K562 (cell line): ENCODE measurements around the gene BSPRY. TPM values are rescaled to one million over a fixed set of nuclear protein-coding genes. Genes with fewer than 3 reads are reported as not detected.

Experiments used
- ERF ChIP-seq: fragments of 450-650 bp; formaldehyde crosslinking; IDR thresholded peaks from 2 replicates; pipeline ENCODE4 v1.4.0; 2020; ENCODE audit warnings: mild to moderate bottlenecking, mixed read lengths
- HMG20A ChIP-seq: fragments of 450-650 bp; formaldehyde crosslinking; conservative IDR thresholded peaks from 2 replicates; pipeline ENCODE4 v1.4.0; 2020; ENCODE audit warnings: mild to moderate bottlenecking, mixed read lengths
- POU5F1 ChIP-seq: fragments of 150-350 bp; IDR thresholded peaks from 2 replicates; pipeline ENCODE4 v1.6.1; 2014; ENCODE audit warnings: borderline replicate concordance, low read length, low read depth, mild to moderate bottlenecking; ENCODE audit not compliant: partially characterized antibody
- ZNF184 ChIP-seq: sonication (generic); formaldehyde crosslinking; IDR thresholded peaks from 2 replicates; pipeline ENCODE4 v1.5.0; 2020; ENCODE audit warnings: missing genetic modification reagents
- polyA plus RNA-seq, 8 experiments: library from polyadenylated mRNA; depleted of rRNA in 4 of 8; stranded (reverse) in 5 of 8; unstranded in 3 of 8; fragments of >200 nt; fragmentation: Nextera tagmentation in 2 of 8; fragmentation: Illumina TruSeq in 1 of 8; extraction: Ambion mirVana in 2 of 8; extraction: Trizol in 1 of 8; gene quantifications; 2 replicates each; pipeline versions ENCODE4 v1.2.1 to v1.2.3, GENCODE V29; 2011 to 2014; ENCODE audit warnings: inconsistent platforms in 1 of 8, missing spikeins in 1 of 8
- total RNA-seq, 7 experiments: library from RNA; depleted of rRNA in 6 of 7; stranded (reverse); fragments of >200 nt in 6 of 7; fragmentation: Illumina TruSeq in 2 of 7; extraction: Trizol in 2 of 7; gene quantifications; 2 replicates each; pipeline versions ENCODE4 v1.2.1 to v1.2.3, GENCODE V29; 2011 to 2021; ENCODE audit warnings: low replicate concordance in 1 of 7
- TF ChIP-seq, protein P1 (sequence below): fragments of 450-650 bp; IDR thresholded peaks from 2 replicates; pipeline ENCODE4 v1.6.1; 2016; ENCODE audit warnings: mild to moderate bottlenecking, moderate library complexity

The BSPRY gene
- total and polyA plus RNA-seq, 9 of the 15 experiments (the other 6 are each of a cell fraction or from before 2014, with no cell fraction given), result 0.07 to 0.67 (median 0.18) TPM

DNA sequence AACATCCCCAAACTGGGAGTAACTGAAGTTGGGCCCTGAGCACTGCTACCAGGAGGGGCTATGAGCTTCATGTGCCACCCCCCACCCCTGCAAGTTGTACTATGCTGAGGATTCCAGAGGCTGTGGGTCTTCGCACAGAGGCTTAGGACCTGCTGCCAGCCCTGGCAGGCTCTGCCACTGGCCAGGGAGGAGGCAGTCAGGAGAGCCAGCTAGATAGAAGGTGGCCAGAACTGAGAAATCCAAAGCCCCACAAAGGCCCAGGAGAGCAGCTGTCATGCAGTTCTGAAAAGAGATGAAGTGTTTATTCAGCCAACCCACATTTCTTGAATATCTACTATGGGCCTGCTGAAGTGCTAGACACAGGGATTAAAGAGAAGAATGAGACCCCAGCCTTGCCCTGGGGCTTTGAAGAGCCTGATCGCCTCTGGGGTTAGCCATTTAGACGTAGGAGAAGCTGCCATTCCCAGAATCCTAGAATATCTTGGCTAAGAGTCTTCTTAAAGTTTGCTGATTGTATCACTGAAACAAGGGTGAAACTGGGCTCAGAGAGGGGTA, 50.4 kb downstream of the BSPRY start (continued):
- TF ChIP-seq, protein P1, sequence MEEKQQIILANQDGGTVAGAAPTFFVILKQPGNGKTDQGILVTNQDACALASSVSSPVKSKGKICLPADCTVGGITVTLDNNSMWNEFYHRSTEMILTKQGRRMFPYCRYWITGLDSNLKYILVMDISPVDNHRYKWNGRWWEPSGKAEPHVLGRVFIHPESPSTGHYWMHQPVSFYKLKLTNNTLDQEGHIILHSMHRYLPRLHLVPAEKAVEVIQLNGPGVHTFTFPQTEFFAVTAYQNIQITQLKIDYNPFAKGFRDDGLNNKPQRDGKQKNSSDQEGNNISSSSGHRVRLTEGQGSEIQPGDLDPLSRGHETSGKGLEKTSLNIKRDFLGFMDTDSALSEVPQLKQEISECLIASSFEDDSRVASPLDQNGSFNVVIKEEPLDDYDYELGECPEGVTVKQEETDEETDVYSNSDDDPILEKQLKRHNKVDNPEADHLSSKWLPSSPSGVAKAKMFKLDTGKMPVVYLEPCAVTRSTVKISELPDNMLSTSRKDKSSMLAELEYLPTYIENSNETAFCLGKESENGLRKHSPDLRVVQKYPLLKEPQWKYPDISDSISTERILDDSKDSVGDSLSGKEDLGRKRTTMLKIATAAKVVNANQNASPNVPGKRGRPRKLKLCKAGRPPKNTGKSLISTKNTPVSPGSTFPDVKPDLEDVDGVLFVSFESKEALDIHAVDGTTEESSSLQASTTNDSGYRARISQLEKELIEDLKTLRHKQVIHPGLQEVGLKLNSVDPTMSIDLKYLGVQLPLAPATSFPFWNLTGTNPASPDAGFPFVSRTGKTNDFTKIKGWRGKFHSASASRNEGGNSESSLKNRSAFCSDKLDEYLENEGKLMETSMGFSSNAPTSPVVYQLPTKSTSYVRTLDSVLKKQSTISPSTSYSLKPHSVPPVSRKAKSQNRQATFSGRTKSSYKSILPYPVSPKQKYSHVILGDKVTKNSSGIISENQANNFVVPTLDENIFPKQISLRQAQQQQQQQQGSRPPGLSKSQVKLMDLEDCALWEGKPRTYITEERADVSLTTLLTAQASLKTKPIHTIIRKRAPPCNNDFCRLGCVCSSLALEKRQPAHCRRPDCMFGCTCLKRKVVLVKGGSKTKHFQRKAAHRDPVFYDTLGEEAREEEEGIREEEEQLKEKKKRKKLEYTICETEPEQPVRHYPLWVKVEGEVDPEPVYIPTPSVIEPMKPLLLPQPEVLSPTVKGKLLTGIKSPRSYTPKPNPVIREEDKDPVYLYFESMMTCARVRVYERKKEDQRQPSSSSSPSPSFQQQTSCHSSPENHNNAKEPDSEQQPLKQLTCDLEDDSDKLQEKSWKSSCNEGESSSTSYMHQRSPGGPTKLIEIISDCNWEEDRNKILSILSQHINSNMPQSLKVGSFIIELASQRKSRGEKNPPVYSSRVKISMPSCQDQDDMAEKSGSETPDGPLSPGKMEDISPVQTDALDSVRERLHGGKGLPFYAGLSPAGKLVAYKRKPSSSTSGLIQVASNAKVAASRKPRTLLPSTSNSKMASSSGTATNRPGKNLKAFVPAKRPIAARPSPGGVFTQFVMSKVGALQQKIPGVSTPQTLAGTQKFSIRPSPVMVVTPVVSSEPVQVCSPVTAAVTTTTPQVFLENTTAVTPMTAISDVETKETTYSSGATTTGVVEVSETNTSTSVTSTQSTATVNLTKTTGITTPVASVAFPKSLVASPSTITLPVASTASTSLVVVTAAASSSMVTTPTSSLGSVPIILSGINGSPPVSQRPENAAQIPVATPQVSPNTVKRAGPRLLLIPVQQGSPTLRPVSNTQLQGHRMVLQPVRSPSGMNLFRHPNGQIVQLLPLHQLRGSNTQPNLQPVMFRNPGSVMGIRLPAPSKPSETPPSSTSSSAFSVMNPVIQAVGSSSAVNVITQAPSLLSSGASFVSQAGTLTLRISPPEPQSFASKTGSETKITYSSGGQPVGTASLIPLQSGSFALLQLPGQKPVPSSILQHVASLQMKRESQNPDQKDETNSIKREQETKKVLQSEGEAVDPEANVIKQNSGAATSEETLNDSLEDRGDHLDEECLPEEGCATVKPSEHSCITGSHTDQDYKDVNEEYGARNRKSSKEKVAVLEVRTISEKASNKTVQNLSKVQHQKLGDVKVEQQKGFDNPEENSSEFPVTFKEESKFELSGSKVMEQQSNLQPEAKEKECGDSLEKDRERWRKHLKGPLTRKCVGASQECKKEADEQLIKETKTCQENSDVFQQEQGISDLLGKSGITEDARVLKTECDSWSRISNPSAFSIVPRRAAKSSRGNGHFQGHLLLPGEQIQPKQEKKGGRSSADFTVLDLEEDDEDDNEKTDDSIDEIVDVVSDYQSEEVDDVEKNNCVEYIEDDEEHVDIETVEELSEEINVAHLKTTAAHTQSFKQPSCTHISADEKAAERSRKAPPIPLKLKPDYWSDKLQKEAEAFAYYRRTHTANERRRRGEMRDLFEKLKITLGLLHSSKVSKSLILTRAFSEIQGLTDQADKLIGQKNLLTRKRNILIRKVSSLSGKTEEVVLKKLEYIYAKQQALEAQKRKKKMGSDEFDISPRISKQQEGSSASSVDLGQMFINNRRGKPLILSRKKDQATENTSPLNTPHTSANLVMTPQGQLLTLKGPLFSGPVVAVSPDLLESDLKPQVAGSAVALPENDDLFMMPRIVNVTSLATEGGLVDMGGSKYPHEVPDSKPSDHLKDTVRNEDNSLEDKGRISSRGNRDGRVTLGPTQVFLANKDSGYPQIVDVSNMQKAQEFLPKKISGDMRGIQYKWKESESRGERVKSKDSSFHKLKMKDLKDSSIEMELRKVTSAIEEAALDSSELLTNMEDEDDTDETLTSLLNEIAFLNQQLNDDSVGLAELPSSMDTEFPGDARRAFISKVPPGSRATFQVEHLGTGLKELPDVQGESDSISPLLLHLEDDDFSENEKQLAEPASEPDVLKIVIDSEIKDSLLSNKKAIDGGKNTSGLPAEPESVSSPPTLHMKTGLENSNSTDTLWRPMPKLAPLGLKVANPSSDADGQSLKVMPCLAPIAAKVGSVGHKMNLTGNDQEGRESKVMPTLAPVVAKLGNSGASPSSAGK, result no peak
- TF ChIP-seq ZNF184 (CRISPR knock-in tag) (no peak), HMG20A (CRISPR knock-in tag) (no peak), POU5F1 (no peak), ERF (CRISPR knock-in tag) (no peak)
- TF ChIP-seq, all 486 proteins: peak for 0
